ENCODE measurements around the gene ATOH8.
"Not testable (repeated sequence)": the region's sequence is repeated elsewhere in the genome, so short reads cannot be mapped to it uniquely, and the experiment has no call there.

ATOH8 gene

DNA sequence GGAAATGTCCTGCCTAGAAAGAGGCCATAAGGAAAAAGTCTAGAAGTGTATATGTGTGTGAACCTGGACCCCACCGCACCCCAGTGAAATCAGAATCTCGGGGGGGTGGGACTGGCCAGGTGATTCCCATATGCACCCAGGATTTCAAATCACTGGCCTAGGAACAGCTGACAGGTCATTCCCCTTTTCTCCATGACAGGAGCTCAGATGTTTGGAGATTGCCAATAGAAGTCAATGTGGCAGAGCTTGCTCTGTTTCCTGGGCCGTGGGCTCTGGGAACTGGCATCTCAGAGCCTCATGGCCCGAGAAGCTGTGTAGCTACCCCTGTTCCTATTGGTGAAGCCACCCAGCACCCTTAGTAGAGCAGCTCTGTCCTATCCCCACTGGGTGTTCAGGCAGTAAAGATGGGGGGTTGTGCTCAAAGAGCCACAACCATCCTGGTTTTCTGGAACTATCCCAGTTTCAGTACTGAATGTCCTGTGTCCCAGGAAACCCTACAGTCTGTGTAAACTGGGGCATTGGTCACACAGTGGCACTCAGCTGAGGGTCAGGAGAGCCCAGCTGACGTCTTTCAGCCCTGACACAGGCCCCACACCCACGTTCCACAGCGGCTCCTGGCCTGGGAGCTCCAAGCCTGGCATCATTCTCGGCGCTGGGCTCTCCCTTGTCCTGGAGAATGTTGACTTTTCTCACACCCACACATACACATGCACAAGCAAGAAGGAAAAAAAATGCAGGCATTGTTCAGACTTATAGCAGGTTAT lies 40.8 kb upstream of the ATOH8 start:
- TF ChIP-seq ZNF274 (IDR thresholded peaks at IDR 0.05; ENCODE audit: low read depth, low read length): no peak
- no peak overlapping the region for H3K4me3 ChIP-seq (ENCODE audit: low read length)

DNA sequence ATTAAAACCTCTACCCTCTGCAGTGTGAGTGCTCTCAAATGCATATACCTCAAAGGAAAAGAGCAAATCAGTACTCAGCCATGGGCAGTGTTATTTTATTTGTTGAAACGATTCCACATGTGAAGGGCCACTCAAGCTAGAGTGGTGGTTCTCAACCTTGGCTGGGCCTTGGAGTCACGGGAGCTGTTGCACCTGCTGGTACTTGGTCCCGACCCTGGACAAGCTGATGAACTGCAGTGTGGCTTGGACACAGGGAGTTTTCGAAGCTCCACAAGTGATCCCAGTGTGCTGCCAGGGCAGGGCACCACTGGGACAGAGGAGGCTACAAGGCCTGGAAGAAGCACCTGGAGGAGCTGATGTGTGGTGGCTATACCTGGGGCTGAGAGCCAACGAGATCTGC lies 40.0 kb upstream of the ATOH8 start:
- no peak overlapping the region for H3K4me3 ChIP-seq (ENCODE audit: low read length)
- TF ChIP-seq ZNF274 (IDR thresholded peaks at IDR 0.05; ENCODE audit: low read depth, low read length): no peak

DNA sequence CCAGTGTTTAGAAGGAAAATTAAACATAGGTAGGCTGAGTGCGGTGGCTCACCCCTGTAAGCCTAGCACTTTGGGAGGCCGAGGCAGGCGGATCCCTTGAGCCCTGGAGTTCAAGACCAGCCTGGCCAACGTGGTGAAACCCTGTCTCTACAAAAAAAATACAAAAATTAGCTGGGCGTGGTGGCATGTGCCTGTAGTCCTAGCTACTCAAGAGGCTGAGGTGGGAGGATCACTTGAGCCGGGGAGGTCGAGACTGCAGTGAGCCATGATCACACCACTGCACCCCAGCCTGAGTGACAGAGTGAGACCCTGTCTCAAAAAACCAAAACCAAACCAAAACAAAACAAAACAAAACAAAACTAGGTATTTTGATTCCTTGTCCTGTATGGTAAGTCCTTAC lies 39.4 kb upstream of the ATOH8 start:
- not testable (repeated sequence) for H3K4me3 ChIP-seq (ENCODE audit: low read length)

DNA sequence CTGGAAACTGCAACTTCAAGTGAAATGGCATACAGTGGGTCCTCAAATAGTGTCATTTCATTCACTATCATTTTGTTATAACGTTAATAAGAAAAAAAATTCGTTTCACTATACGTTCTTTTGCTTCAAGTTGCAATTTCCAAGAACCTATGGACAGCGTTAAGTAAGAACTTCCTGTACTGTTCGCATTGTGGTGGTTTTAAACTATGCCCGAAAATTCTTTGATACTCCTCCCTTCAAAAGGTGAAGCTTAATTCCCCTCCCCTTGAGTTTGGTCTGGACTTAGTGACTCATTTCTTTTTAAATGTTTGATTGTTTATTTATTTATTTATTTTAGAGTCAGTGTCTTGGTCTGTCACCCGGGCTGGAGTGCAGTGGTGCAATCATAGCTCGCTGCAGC lies 39.0 kb upstream of the ATOH8 start:
- no peak for TF ChIP-seq ZNF274 (IDR thresholded peaks at IDR 0.05; ENCODE audit: low read depth, low read length)
- H3K4me3 ChIP-seq (ENCODE audit: low read length): no peak overlapping the region

DNA sequence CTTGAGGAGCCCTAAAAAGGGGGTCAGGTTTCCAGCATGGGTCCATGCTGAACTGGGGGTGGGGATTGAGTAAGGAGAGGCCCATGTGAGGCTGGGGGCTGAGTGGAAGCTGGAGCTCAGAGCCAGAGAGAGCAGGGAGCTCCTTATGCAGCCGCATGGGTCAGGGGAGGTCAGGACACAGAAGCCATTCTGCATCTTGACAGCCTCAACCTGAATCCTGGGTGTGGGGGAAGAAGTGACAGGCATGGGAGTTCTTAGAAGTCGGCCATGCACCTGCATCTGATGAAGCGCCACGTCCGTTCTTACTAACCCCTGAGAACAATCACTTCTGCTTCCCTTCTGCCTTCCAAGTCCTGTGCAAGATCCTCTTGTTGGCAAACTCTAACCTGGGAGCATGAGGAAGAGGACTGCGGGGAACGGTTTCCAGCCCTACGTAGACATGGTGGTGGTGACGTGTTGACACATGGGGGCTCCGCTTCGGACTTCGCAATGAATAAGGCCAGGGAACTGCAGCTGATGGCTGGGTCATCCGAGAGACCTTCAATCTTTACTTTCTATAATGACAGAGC lies 37.4 kb upstream of the ATOH8 start:
- no peak for TF ChIP-seq ZNF274 (IDR thresholded peaks at IDR 0.05; ENCODE audit: low read depth, low read length)
- no peak overlapping the region for H3K4me3 ChIP-seq (ENCODE audit: low read length)

DNA sequence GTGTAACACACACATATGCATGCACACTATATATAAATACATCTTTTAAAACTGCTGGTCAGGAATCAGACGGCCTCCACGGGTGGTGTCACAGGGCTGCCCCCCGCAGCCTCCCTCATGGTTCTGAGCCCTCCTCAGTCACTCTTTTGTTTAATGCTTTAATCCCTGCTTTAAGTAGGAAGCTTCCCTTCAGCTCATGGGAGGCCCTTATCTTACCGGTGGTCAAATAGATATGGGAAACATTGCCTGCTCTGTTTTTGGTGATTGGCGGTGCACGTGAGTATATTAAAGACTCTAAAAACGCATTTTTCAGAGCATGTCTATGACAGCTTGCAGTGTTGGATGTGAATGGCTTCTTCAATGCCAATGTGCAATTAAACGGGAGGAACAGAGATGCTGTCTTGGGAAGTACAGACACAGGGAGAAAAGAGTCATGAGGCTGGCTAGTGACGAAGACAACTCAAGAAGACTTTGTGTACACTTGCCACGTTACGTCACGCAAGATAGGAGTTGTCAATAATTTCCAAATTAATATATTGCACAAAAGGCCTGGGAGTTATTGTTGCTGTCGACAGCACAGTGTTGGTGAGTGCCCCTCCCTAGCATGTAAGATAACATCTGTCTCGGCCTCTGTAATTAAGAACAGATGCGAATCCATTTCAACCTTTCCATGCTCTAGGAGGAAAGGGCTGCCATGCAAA lies 36.3 kb upstream of the ATOH8 start:
- no peak for TF ChIP-seq ZNF274 (IDR thresholded peaks at IDR 0.05; ENCODE audit: low read depth, low read length)

DNA sequence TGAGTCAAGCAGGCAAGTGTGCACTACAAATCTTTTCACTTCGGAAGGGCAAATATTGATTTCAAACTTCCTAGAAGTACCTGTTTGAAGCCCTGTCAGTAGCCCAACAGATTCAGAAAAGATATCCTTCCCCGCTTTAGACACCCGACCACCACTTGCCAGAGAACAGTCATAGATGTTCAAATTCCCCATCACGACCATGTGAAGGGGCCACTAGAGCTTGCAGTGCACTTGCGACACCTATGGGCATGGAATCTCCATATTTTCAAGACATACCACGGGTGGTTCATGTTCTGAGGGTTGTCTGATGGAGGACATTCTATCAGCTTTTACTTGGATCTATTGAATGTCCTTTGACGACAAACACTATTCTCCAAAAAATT lies 35.8 kb upstream of the ATOH8 start:
- TF ChIP-seq ZNF274 (IDR thresholded peaks at IDR 0.05; ENCODE audit: low read depth, low read length): no peak
- no peak overlapping the region for H3K4me3 ChIP-seq (ENCODE audit: low read length)

More for the DNA sequence above, 36.3 kb upstream of the ATOH8 start:
- no peak overlapping the region for H3K4me3 ChIP-seq (ENCODE audit: low read length)

DNA sequence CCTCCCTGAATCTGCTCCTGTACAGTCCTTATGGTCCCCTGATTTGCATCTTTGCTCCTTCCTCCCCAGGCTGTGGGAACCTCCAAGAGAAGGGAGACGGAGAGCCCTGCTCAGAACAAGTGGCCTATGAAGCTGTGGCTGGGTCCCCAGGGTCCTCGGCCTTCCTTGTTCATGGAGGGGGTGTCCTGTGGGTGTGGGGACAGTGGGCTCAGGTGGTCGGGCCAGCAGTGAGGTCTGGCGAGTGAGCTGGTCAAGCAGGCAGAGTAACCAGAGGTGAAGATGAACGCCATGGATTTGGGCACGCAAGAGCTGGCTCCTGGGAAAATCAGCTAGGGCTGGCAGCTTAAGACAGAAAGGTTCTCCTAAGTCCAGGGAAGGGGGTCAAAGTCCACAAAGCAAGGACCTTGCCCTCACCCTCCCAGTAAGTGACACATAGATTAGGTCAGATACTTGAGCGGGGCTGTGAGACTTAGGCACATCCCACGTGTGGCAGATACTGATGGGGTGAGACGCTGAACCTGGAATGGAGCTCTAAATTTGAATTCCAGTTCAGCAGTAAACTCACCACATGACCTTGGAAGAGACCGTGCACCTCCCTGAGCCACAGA lies 34.8 kb upstream of the ATOH8 start:
- H3K4me3 ChIP-seq (ENCODE audit: low read length): no peak overlapping the region
- no peak for TF ChIP-seq ZNF274 (IDR thresholded peaks at IDR 0.05; ENCODE audit: low read depth, low read length)

DNA sequence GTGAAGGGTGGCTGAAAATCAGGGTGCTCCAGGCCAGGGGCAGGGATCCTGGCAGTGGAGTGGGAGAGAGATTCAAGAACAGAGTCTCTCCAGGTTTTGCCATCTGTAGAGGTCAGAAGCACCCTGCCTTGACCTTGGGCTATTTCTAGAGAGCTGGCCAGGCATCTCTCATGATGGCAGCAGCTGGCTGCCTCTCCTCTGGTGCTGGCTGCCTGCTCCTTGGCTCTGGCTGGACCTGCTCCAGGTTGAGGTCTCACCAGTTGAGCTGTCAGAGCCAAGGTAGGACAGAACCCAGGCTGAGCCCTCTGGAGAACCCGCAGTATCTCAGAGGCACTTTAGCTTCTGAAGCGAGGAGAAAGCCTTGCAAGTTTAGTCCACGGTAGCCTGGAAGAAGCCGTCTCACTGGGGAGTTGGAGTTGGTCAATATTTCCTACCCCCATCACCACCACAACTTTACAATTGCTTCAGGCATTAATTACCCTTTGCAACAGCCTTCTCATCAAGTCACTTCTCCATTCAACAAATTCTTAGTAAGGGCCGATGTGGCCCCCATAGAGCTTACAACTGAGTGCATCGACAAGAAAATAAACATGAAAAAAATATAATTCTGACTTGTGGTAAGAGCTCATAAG lies 34.1 kb upstream of the ATOH8 start:
- H3K4me3 ChIP-seq (ENCODE audit: low read length): no peak overlapping the region
- no peak for TF ChIP-seq ZNF274 (IDR thresholded peaks at IDR 0.05; ENCODE audit: low read depth, low read length)

DNA sequence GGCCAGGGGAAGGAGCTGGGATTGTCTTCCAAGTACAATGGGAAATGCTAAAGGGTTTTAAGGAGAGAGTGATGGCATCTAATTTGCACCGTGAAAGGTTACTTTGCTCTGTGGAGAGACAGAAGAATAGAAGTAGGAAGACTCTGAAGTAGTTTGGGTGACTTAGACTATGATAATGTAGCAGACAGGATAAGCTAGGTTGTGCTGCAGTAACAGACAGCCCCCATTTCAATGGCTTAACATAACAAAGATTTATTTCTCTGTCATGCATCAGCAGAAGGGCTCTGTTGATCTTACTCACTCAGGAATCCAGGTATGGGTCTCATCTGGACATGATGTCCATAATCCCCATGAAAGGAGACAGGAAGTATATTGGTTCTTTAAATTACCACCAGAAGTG lies 33.3 kb upstream of the ATOH8 start:
- TF ChIP-seq ZNF274 (IDR thresholded peaks at IDR 0.05; ENCODE audit: low read depth, low read length): no peak
- H3K4me3 ChIP-seq (ENCODE audit: low read length): no peak overlapping the region

DNA sequence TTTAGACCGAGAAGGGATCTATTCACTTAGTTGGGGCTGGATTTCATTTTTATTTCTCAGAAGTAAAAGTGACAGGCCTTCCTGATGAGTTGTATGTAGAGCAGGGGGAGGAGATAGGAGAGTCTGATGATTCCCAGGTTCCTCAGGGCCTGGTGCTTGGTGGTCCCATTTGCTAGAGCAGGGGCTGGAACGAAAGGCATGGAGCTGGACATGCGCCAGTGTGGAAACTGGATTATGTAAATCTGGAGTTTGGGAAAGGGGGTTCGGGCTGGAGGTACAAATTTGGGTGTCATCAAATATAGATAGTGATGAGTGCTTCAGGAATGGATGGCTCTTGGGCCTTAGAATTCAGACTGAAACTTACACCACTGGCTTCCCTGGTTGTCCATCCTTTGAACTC lies 32.1 kb upstream of the ATOH8 start:
- TF ChIP-seq ZNF274 (IDR thresholded peaks at IDR 0.05; ENCODE audit: low read depth, low read length): no peak
- H3K4me3 ChIP-seq (ENCODE audit: low read length): no peak overlapping the region

DNA sequence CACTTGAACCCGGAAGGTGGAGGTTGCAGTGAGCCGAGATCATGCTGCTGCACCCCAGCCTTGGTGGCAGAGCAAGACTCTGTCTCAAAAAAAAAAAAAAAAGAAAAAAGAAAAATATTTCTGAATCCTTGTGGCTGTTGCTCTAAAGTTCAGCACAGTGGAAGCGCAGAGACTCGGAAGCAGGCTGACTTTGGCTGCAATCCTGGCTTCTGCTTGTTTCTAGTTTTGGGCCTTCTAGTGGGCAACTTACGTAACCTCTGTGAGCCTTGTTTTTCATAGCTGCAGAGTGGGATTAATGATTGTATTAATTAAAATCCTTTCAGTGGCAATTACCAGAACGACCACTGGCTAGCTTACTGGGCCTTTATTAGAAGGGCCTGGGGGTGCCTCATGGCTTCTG lies 31.3 kb upstream of the ATOH8 start:
- H3K4me3 ChIP-seq (ENCODE audit: low read length): no peak overlapping the region
- no peak for TF ChIP-seq ZNF274 (IDR thresholded peaks at IDR 0.05; ENCODE audit: low read depth, low read length)

DNA sequence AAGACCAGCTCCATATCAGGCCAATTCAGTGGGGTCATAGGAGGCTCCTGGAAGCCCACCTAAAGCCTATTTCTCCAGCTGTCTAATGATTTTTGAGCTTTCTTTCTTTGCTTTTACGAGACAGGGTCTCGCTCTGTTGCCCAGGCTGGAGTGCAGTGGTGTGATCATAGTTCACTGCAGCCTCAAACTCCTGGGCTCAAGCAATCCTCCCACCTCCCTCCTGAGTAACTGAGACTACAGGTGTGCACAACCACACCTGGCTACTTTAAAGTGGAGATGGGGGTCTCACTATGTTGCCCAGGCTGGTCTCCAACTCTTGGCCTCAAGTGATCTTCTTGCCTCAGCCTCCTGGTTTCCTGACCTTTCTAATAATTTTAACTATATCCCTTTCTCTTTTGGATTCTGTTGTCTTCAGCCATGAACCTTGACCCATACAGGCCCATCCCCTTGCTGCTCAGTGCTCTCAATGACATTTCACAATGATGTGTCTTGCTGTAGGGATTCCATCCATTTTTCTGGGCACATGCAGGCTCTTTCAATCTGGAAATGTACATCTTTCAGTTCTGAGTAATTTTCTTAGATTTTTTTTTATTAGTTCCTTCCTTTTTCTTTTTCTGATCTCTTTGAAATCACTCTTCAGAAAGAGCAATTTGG lies 30.0 kb upstream of the ATOH8 start:
- no peak for TF ChIP-seq ZNF274 (IDR thresholded peaks at IDR 0.05; ENCODE audit: low read depth, low read length)
- no peak overlapping the region for H3K4me3 ChIP-seq (ENCODE audit: low read length)

DNA sequence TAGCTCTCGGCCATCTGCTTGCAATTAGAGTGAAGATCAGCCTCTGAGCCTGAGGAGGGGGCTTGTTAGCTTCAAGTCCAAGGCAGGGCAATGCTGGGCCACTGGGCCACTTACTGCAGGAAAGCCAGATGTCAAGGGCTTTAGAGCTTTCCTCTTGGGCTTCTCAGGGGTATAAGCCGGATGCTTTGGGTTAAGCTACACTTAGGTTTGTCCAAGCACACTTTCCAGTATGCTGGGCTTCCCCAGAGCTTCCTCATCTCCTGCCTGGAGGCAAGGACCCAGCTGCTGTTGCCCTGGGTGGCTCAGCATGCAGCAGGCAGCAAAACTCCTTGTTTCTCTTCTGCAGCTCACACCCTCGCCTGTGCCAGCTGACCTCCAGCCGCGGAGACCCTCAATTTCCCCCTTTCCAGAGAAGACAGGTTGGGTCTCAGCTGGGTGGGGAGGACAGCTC lies 29.0 kb upstream of the ATOH8 start:
- TF ChIP-seq ZNF274 (IDR thresholded peaks at IDR 0.05; ENCODE audit: low read depth, low read length): no peak
- H3K4me3 ChIP-seq (ENCODE audit: low read length): no peak overlapping the region

Measured in GM08714 (cell line).